UCSD-AML1 (cell line): Measurements from ENCODE around the gene GEMIN7.

Experiments
- DNase-seq: peaks from one replicate; lab custom pipeline; 2025; ENCODE audit not compliant: unreplicated experiment; lab: John Stamatoyannopoulos, UW

GEMIN7 gene

GRCh38 chr19:45086480-45086879 lies 7.4 kb downstream of the GEMIN7 start:
- DNase-seq: no peak

GRCh38 chr19:45087531-45087930 lies 8.5 kb downstream of the GEMIN7 start:
- peak; percentile 82 for DNase-seq

GRCh38 chr19:45090034-45090433 lies 11.0 kb downstream of the GEMIN7 start:
- no peak for DNase-seq

GRCh38 chr19:45090606-45091005 lies 11.5 kb downstream of the GEMIN7 start:
- DNase-seq: no peak

- DNase-seq: no peak
Measured at GRCh38 chr19:45091031-45091923, 12.2 kb downstream of the GEMIN7 start.

- DNase-seq: peak; percentile 87
Measured at GRCh38 chr19:45092747-45093678, 14.0 kb downstream of the GEMIN7 start, which contains the start of gene PPP1R37. Gene PPP1R37, plus strand, starts transcription at chr19:45093179. Its CDS starts 147 bp downstream, at chr19:45093326.

GRCh38 chr19:45094137-45094536 lies 15.1 kb downstream of the GEMIN7 start:
- no peak for DNase-seq

- DNase-seq: no peak
Measured at GRCh38 chr19:45094707-45095106, 15.6 kb downstream of the GEMIN7 start.

- no peak for DNase-seq
Measured at GRCh38 chr19:45095496-45096413, 16.7 kb downstream of the GEMIN7 start.

GRCh38 chr19:45096700-45097099 lies 17.6 kb downstream of the GEMIN7 start:
- DNase-seq: no peak

- no peak for DNase-seq
Measured at GRCh38 chr19:45097450-45097775, 18.4 kb downstream of the GEMIN7 start.

GRCh38 chr19:45097776-45098520 lies 18.9 kb downstream of the GEMIN7 start:
- DNase-seq: no peak

- no peak for DNase-seq
Measured at GRCh38 chr19:45098521-45099466, 19.7 kb downstream of the GEMIN7 start.

GRCh38 chr19:45099467-45100191 lies 20.6 kb downstream of the GEMIN7 start:
- DNase-seq: no peak

GRCh38 chr19:45100201-45100600 lies 21.1 kb downstream of the GEMIN7 start:
- DNase-seq: no peak

- no peak for DNase-seq
Measured at GRCh38 chr19:45100846-45101252, 21.8 kb downstream of the GEMIN7 start.

- DNase-seq: no peak
Measured at GRCh38 chr19:45101806-45102205, 22.7 kb downstream of the GEMIN7 start.

GRCh38 chr19:45102481-45102880 lies 23.4 kb downstream of the GEMIN7 start:
- no peak for DNase-seq
